GM03348 (cell line): Measurements from ENCODE around the gene TCN2.
"Not testable (repeated sequence)": the region's sequence is repeated elsewhere in the genome, so short reads cannot be mapped to it uniquely, and the experiment has no call there.

Source experiments
- DNase-seq: peaks from one replicate; pipeline ENCODE4 v3.0.0; 2012; ENCODE audit warnings: low spot score

The TCN2 gene

DNA sequence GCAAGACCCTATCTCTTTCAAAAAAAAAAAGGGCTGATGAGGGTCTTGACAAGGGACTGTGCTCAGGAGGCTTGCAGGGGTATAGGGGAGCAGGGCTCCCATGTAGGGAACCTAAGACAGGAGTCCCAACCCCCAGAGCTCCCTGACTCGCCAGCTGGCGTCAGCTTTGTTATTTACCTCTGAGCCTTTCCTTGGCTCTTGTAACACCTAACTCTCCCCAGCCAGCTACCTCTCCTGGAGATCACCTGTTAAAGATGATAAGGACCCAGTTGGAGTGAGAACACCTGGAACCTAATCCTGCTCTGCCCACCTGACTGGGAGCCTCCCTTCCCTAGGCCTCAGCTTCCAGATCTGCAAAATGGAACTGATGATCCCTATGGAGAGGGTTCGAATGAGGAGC lies 41.9 kb downstream of the TCN2 start:
- no peak for DNase-seq

DNA sequence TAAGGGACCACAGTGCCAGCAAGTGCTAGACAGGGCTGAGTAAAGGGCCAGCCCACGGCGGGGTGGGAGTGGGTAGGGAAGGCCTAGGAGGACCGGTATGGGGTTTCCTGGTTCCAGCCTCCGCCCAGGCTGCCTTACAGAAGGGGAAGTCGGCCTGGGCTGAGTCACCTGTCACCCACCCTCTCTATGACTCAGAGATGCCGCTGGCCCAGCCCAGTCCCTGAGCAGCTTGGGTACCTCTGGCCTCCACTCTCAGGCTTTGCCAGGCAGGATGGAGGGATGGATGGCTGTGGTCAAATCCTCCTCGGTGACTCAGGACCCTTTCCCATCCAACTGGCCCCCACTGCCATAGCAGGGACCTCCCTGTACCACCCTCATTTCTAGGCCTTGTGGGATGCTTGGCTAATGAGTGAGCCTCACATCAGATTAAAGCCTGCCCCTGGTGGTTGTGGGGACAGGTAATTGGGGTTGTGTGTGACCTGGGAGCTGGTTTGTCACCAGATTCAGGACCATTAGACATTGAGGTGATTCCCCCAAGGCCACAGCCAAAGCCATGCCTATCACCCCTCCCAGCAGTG lies 42.5 kb downstream of the TCN2 start:
- DNase-seq = peak; percentile 78

DNA sequence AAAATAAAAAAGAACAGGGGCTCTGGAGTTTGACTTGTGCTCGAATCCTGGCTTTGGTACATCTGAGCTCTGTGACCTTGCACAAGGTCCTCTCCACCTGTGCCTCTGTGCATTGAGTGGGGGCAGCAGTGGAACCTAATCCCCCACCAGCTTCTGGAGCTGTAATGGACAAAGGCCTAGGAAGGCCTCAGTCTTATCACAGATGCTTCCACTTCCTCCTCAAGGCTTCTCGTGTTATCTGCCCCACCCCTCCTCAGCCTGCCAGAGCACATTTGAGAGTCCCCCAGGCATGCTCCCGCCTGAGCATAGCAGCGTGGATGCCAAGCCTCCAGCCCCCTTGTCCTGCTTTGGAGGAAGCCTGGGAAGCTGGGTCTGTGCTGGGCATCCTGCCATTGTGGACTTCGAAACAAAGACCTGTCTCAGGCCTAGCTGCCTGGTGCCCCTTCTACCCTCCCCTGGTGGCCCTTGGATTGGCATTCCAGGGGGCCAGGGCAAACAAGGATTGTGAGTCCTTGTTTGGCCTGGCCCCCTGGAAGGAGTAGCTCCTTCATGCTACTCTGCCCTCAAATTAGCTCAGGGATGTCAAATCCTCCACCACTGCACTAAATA lies 43.6 kb downstream of the TCN2 start:
- DNase-seq = no peak

DNA sequence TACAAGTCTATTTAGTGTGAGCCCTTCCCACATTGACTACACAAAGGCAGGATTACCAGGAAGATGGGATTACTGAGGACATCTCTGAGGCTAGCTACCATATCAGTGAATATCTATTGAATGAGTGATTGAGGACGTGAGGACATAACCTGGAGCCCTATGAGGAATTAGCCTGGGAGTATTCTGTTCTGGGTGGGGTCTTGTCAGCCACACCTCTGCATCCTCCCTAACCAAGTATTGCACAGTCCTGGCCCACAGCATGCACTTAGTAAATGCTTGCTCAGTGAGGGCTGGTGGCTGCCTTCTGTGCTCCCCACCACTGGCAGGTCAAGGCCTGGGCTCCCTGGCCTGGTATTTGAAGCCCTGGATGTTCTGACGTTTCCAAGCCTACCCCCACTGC lies 45.9 kb downstream of the TCN2 start:
- DNase-seq = no peak

DNA sequence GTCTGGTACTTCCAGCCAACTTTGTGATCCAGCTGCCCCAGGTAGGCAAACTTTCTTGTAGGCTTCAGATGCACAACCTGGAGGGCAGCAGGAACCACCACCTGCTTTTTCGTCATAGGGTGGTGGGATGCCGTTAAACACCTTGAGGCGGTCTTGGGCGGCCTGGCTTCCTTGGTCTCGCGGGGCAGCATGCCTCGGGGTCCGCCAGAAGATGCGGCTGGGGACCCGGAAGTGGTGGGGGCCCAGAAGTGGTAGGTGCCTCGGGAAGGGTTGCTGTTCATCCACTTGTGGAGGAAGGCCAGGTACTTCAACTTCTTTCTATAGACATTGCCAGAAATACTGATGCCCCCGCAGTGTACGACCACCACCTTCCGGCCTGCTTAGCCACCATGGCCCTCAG lies 47.4 kb downstream of the TCN2 start:
- no peak for DNase-seq

DNA sequence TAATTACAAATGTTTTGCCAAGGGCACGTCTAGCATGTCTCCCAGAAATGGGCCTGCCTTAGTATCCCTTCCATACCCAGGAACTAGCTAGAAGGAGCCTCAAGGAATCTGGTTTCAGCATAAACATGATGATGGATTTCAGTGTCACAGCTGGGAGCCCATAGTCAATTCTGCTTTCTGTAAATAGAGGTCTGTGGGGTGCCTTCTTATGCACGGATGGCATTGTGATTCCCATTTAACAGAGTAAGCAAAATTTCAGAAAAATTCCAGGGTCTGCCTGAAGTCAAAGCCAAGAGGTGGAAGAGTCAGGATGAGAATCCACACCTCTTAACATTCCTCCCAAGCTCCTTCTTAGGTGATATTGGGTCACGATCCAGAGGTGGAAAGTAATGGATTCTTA lies 48.6 kb downstream of the TCN2 start:
- DNase-seq = no peak

DNA sequence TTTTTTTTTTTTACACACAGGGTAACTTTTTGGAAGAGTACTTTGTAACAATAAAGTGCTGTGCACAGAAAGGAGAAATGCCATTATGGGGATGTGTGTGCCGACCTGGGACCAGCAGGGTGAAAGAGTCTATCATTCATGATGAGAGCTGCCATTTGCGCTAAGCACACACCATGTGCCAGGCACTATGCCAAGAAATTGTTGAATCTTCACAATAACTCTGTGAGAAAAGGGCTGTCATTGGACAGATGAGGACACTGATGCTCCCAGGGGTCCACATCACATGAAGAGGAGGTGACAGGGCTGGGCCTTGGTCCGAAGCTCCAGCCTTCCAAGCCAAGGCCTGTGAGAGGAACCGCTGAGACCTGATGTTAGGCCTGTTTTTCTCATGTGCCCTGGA lies 55.1 kb downstream of the TCN2 start:
- no peak for DNase-seq

DNA sequence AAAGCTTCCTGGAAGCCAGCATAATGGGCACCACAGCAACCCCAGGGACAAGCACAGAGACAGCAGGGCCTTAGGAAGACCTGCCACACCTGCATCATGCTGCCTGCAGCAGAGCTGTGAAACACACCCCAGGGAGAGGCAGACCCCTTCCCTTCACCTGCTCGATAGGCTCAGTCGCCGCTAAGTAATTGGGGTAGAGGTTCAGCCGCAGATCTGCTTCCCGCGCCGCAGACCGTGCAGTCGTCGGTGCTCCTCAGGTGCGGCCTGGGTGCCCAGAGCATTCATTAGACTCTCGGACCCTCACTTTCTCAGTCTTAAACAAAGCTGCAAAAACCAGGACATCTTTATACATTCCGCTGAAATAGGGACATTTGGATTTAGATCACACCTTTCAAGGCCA lies 57.8 kb downstream of the TCN2 start:
- DNase-seq = no peak

DNA sequence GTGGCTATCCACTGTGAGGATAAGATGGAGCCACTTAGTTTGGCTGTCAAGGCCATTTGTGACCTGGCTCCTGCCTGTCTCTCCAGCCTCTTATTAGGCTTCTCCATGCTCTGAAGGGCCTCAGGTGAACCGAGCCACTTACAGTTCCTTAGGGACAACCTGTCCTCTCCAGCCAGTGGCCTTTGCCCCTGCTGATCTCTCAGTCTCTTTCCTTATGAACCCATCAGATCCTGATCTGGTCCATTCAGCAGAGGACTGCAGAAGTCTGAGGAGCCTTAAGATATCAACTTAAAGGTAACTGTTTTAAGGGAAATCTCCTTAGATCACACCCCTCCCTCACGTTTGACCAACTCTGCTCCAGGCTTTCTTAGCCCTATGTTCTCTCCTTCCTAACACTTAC lies 58.3 kb downstream of the TCN2 start:
- DNase-seq = no peak

DNA sequence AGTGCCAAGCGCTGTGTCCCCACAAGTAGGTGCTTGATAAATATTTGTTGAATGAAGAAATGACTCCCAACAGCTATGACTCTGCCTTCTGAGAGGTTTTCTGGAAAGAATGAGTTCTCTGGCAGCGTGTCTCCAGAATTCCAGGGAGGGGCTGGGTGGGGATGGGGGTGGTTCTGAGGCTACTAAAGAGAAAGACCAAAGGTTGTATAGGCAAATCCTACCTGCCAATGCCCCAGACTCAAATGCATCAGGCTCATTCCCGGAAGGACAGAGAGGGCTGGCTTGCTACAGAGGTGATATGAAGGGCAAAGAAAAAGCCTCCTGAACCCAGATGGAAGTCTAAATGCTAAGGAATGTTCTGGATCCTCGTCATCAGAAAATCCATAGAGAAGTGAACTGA lies 58.8 kb downstream of the TCN2 start:
- DNase-seq = no peak

DNA sequence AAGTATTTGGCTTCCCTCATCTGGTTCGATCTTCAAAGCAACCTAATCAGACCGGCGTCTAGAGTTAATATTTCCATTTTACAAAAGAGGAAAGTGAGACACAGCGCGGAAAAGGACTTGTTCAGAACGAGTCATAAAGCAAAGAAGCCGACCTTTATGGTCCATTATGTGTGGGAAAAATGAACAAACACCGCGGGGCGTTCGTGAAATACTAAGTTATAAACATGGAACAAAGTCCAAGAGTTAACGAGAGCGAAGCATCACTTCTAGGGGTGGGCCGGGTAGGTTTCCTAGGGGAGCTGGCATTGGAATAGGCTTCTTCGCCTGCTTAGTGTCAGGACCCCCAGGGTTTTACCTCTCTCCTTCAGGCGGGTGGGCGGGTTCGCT lies 60.1 kb downstream of the TCN2 start:
- DNase-seq = peak; percentile 20

DNA sequence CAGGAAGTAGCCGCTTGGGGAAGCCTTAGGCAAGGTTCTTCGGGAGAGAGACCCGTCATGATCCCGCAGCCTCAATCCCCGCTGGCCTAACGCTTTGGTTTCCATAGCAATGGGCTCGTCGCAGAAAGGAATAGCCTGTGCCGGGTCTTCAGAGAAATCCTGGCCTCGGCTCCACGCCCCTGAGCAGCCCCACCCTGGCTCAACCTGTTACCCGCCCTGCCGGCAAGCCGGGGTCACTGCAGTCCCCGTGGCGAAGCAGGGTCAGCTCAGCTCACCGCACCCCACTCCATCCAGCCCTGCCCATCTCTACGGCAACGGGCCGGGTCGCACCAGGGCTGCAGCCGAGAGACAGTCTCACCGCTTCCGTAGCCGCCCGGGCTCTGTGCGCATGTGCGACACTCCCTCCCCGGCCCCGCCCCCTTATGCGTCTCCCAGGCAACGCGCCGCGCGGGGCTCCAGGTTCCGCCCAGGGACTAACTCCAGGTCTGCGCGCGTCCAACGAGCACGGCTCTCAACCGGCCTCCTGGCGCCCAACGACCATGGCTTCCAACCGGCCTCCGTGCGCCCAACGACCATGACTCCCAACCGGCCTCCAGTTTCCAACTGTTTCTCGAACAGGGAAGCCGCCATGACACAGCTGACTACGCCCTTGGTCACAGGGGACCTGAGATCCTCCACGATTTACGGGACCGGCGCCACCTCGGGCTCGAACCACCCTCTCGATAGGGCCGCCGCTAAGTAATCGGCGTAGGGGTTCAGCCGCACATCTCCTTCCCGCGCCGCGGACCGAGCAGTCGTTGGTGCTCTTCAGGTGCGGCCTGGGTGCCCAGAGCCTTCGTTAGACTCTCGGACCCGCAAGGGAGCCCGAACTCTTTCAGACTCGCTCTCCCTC lies 60.8 kb downstream of the TCN2 start, which contains the start of gene DUSP18:
DUSP18 (minus strand) TSS at position 382 of the 892 bp plus-strand sequence. CDS start 3,872 bp downstream, outside the sequence.
- peak; percentile 99 for DNase-seq

DNA sequence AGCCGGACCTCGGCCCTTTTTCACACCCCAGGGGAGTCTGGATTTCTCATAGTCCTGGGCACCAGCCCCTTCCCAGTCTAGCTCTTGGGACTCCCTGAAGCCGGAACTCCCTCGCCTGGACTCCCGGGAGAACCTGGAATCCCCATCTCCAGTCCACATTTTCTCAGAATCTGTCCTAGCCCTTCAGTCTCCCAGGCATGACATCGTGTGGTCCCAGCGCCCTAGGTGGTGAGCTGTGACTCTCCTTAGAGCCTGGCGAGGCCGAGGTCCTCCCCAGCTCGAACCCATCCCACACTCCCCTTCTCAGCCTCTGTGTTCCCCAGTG lies 61.4 kb downstream of the TCN2 start:
- DNase-seq = no peak

DNA sequence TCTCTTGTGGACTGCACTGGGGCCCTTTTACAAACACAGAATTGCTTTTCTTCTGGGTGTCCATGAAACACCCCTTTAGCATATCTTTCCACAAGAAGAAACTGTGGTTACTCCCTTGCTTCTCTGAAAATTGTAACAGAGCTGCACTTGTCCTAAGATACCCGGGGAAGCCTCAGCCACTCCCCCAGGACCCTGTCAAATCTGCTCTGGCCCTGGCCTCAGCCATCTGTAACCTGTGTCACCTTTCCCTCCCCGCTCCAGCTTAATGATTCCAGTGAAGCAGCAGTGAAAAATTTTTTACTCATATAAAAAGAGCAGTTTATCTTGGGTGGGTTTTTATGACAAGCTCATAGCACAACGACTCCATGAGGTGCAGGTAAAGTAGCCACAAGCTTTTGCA lies 64.1 kb downstream of the TCN2 start:
- DNase-seq = no peak

DNA sequence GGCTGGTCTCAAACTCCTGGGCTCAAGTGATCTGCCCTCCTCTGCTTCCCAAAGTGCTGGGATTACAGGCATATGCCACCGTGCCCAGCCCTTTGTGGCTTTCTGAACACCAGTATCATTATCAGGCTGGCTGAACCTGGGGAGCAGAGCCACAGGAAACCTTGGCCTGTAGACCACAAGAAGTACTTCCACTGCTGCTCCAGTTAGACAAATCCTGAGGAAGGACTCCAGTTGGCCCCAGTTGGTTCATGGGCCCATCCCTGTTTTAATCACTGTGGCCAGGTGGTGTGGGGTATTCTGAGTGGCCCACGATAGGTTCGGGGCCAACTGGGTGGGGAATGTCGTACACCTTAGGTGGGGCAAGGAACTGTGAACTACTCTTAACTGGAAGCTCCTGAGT lies 66.2 kb downstream of the TCN2 start:
- no peak for DNase-seq

DNA sequence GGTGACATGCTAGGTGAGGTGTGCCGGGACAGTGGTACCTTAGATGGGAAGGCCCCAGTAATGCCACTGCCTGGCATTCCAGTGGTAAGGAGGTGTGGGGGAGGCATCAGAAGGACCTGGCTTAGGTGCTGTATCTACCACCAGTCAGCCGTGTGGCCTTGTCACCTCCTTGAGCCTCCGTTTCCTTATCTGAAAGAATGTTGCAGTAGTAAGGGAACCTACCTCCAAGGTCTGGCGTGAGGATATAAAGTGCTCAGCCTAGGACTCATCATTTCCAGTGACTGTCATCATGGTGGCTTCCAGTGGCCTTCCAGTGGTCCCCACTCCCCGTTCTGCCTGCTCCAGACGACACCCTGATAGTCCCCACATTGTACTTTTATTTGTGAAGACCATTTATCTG lies 67.5 kb downstream of the TCN2 start:
- no peak for DNase-seq

DNA sequence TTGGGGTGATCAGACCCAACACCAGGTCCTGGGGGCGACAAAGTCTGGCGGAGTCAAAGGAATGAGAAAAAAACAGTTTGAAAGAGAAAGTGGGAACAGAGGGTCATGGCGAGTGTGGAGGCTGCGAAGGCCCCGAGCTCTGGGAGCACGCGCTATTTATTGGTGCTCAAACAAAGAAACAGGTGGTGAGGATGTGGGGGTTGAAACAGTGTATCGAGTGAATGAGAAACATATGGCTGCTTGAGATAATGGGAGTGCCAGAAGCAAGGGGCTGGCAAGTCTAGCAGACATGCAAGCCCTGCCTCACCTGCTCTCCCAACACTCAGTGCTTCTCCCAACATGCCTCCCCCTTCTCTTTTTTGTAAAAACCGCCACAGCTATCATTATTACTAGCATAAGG lies 68.5 kb downstream of the TCN2 start:
- DNase-seq = no peak

DNA sequence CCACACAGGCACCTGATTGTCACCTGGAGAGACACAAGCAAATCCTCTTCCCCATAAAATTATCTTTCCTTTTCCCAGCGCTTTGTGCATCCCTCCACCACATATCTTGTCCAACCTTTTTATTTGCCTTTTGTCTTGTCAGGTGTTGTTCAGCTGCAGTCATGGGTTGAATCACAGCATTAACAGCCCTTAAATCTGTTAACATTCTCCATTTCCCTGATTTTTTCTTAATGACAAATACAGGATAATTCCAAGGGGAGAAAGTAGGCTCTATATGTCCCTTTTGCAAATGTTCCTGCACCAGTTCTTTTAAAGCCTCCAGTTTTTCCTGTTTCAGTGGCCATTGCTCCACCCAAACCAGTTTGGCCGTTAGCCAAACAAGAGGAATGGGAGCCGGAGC lies 69.6 kb downstream of the TCN2 start:
- not testable (repeated sequence) for DNase-seq
